GM18867 (cell line): ENCODE measurements around the gene SLC15A3.
A peak's percentile ranks its signal among the peaks of the same experiment; 100 is the strongest.

Experiments
- ATAC-seq: cut with Tn5 transposase; IDR thresholded peaks from one replicate; pipeline ENCODE4 v1.9.1; 2021; ENCODE audit warnings: mild to moderate bottlenecking, moderate library complexity; ENCODE audit not compliant: unreplicated experiment

SLC15A3 gene

DNA sequence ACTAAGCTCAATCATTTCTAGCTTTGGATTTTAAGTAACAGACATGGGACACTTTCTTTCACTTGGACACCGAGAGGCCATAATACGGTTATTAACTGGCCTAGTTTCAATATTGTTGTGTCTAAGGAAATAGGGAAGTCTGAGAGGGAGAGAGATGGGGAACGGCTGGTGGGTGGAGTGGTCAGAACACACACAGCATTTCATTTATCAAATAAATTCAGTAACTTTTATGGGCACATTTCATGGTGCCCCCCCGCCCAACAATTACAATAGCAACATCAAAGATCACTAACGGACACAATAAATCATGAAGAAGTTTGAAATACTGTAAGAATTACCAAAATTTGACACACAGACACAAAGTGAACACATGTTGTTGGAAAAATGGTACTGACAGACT is 56.3 kb downstream of the SLC15A3 start:
- ATAC-seq, result no peak

DNA sequence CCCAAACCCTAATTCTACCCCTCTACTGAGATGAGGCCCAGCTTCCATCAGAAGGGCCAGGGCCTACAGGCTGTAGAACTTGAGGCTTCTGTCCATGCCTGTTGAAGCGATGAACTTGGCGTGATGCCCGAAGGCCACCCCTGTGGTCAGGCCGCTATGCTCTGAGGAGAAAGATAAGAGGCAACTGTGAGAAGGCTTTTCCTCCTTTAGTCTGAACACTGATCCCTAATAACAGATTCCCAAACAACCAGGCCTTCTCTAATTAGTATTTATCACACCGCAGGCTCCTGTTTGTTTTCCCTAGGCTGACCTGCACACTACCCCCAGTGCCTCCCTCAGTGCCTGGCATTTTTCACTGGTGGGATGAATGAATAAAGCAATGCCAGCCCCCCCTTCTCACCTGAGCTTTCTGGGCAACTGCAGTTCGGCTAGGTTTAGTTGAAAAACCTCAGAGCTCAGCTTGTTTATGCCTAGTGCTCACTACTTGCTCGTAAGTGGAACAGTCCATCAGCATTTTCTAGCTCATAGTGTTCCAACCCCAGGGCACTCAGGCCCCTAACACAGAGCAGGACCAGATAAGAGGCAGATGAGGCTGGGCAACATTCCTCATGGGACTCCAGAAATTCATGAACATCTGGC is 60.8 kb downstream of the SLC15A3 start:
- no peak for ATAC-seq

DNA sequence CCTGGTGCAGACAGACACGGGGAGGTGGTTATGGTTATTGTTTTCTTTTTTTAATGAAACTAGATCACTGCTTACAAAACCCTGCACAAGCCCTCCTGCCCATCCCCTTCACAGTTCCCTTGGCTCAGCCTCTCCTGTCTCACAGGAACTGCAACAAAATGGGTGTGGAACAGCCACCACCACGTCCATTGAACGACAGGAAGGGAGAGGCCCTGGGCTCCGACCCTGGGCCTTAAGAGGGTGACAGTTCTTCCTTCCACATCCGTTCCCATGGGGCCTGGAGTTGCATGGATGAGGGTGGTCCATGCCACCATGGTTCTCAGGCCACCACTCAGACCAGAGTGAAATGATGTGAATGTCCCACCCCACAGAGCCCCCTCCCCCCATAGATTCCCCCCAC is 61.3 kb downstream of the SLC15A3 start:
- no peak for ATAC-seq

DNA sequence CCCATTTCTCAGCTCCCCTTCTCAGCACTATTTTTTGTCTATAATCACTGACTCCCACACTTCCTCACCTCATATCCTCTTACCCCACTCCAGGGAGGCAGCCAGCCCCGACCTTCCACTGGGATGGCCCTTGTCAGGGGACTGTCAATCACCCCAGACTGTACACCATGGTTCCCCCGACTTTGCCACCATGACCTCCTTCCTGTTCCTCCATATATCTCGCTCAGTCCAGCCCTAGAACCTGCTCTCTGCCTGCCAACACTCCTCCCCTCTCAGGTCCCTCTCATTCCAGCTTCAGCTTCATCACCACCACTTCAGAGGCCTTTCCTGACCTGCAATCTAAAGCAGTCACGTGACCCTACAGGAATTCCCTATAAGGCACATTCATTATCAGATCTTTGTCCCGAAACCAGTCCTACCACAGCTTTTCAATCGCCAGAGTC is 62.1 kb downstream of the SLC15A3 start:
- ATAC-seq, result no peak

DNA sequence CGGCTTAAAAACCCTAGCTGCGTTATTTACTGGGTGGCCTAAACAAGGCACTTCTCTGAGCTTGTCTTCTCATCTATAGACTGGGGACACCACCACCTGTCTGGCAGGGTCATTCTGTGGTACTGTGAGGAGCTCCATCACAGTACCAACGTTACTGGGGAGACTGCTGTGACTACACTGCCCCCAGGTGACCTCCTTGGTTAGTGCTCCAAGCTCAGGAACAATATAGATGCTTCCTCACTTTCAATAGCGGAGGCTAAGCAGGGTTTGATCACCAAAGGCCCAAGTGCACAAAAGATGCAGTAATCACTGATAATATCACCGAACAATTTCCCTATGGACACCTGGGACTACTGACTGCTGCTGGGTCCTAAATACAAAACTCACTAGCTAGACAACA is 64.4 kb downstream of the SLC15A3 start:
- ATAC-seq, result peak; percentile 62
